VCaP (cell line): ENCODE data around the gene FOXN3.

Experiments used
- H3K27ac ChIP-seq: fragments of 450-650 bp; 2 replicates; pipeline ENCODE4 v1.5.1; 2017
- TF ChIP-seq, protein P1 (sequence below): fragments of 450-650 bp; conservative IDR thresholded peaks from 2 replicates; pipeline ENCODE4 v1.5.1; 2017; ENCODE audit warnings: mild to moderate bottlenecking, moderate library complexity

FOXN3 gene

DNA sequence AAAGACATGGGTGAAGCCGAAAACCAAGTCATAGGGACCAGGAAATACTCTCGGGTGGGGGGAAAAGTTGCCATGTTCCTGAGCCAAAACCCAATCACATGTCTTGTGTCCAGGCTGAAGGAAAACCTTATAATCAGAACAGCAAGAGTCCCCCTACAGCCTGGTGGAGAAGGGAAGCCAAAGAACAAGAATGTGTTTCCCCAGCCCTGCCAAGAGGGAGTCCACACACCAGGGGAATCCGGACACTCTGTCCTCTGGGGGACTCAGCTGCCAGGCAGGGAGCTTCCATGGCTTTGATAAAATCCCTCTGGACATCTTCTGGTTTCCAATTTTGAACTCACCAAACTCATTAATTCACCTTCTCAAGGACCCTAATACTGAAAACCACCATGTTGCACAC lies 273.0 kb downstream of the FOXN3 start:
- no peak overlapping the region for H3K27ac ChIP-seq
- TF ChIP-seq, protein P1, sequence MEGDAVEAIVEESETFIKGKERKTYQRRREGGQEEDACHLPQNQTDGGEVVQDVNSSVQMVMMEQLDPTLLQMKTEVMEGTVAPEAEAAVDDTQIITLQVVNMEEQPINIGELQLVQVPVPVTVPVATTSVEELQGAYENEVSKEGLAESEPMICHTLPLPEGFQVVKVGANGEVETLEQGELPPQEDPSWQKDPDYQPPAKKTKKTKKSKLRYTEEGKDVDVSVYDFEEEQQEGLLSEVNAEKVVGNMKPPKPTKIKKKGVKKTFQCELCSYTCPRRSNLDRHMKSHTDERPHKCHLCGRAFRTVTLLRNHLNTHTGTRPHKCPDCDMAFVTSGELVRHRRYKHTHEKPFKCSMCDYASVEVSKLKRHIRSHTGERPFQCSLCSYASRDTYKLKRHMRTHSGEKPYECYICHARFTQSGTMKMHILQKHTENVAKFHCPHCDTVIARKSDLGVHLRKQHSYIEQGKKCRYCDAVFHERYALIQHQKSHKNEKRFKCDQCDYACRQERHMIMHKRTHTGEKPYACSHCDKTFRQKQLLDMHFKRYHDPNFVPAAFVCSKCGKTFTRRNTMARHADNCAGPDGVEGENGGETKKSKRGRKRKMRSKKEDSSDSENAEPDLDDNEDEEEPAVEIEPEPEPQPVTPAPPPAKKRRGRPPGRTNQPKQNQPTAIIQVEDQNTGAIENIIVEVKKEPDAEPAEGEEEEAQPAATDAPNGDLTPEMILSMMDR: no peak

DNA sequence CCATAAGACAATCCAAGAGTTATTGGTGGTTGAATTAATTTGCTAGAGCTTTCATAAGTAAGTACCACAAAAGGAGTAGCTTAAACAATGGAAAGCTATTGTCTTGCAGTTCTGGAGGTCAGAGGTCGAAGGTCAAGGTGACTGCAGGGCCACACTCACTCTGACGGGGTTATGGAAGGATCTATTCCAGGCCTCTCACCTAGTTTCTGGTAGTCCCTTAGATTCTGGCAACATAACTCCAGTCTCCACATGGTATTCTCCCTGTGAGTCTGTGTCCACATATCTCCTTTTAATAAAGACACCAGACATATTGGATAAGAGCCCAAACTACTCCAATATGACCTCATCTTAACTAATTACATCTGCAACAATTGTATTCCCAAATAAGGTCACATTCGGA lies 273.4 kb downstream of the FOXN3 start:
- H3K27ac ChIP-seq: no peak overlapping the region
- TF ChIP-seq, protein P1: no peak

DNA sequence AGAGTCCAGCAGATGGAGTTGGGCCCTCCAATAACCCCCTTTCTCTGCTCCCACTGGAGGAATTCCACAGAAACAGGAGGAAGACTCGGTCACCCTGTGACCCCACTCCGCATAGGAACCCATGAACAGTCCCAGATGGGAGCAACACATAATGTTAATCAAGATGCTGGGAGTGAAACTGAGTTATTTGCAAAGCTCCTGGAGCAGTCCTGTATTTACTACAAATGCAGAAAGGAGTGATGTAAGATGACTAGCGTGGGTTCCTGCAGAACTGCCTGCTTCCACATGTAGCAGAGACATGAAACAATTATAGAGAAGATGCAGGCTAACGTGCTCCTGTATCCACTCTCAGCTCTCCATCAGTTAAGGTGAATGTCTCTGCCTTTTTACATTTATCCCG lies 274.7 kb downstream of the FOXN3 start:
- H3K27ac ChIP-seq: no peak overlapping the region
- TF ChIP-seq, protein P1: no peak

DNA sequence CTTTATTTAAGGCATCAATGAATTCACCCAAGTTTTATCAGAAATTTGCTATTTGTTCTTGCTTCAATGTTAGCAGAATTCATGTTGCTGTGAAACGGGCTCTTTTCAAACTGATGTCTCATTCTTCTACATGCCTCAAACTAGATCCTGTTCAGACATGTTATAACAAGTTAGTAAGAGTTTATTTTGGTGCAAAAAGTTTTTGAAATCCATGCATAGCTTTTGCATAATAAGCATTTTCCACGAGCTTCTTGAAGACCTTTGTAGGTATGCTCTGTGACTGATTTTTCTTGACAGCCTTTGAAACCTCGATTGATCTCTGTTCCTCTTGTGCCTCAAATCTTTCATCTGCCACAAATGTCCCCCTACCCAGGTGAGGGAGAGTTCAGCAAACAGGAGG lies 275.2 kb downstream of the FOXN3 start:
- H3K27ac ChIP-seq: no peak overlapping the region
- TF ChIP-seq, protein P1: no peak

DNA sequence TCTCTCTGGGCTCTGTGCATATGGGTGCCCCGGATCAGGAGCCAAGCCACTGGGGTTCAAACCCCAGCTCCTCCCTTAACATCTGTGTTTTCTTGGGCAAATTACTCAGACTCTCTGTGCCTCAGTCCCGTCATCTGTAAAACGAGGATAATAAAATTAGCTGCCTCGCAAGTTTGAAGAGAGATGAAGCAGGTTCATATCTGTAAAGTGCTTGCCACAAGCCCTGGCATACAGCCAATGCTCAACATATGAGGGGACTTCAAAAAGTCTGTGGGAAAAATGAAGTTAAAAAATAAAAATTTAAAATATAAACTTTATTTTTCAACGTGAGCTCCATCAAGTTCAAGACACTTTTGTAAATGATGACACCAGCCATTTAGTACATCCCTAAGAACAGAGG lies 276.7 kb downstream of the FOXN3 start:
- H3K27ac ChIP-seq: no peak overlapping the region
- TF ChIP-seq, protein P1: no peak

DNA sequence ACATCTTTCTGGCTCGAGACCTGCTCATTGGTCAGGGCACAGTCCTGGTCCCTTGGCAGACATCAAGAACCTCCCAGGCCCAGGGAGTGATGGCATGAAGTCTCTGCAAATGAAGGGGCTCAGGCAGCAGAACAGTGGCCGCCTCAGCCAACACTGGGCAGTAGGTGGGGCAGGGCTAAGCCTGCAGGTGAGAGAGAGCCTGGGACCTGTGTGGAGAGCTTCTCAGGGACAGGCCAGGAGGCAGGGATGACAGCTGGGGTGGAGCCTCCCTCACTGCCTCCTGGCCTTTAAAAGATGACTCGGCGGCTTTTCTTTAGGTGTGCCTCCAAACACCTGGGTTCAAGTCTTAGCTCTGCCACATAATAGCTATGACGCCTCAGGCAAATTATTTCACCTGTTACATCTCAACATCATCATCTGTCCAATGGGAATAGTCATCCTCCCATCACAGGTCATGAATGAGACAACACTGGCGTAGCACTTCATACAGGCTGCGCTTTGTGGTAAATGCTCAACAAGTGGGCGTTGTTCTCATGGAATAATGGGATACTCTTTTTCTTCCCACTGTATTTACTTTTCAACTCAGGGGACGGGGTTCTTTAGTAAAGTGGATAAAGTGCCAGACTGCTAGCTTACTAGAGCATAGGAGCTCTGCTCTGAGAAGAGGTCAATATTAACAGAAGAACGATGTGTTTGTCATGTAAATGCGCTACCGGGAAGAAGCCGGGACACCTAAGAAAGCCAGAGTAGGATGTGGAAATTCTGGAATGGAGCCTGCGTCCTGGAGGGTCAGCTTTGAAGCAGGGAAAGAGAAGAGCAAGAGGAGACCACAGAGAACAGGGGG lies 277.4 kb downstream of the FOXN3 start:
- TF ChIP-seq, protein P1: no peak
- H3K27ac ChIP-seq: no peak overlapping the region

DNA sequence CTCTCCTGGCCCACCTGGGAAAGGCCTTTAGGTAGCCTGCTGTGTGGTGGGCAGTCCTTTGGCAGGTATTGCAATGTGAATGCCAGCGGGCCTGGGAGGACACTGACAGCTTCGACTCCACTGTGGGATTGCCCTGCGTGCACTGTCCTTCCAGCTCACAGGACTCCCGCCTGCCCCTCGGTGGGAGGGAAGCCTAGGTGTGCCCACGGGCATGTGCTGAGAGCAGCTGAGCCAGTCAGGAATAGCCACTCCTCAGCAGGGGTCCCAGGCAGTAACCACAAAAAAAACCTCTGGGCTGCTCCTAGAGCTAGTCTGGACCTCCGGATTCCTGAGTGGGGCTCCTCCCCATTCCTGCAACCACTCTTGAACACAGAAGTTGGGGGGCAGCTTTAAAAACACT lies 278.2 kb downstream of the FOXN3 start:
- TF ChIP-seq, protein P1: no peak
- H3K27ac ChIP-seq: no peak overlapping the region
